Hippocampal formation (tissue), 2 donors: ENCODE data around the gene GALNT18.

Experiments used
- DNase-seq, 2 donors: peaks; one replicate each; lab custom pipeline; 2025; lab: John Stamatoyannopoulos, UW

The GALNT18 gene

GRCh38 chr11:11268119-11268518 is 353.7 kb downstream of the GALNT18 start:
- DNase-seq, result no peak

GRCh38 chr11:11267312-11267711 is 354.5 kb downstream of the GALNT18 start:
- no peak for DNase-seq

GRCh38 chr11:11265994-11266606 is 355.7 kb downstream of the GALNT18 start:
- peak in 1 of 2 donors; percentile 11 for DNase-seq

- DNase-seq, result no peak
Measured at GRCh38 chr11:11265320-11265719, 356.5 kb downstream of the GALNT18 start.

GRCh38 chr11:11263238-11264005 is 358.4 kb downstream of the GALNT18 start:
- DNase-seq, result no peak

- no peak for DNase-seq
Measured at GRCh38 chr11:11262171-11262920, 359.5 kb downstream of the GALNT18 start.

- DNase-seq, result no peak
Measured at GRCh38 chr11:11261629-11262028, 360.2 kb downstream of the GALNT18 start.

GRCh38 chr11:11260903-11261302 is 360.9 kb downstream of the GALNT18 start:
- no peak for DNase-seq

- DNase-seq, result no peak
Measured at GRCh38 chr11:11253995-11254394, 367.8 kb downstream of the GALNT18 start.

GRCh38 chr11:11253497-11253896 is 368.3 kb downstream of the GALNT18 start:
- no peak for DNase-seq

- no peak for DNase-seq
Measured at GRCh38 chr11:11252403-11252802, 369.4 kb downstream of the GALNT18 start.

- DNase-seq, result no peak
Measured at GRCh38 chr11:11251394-11251970, 370.3 kb downstream of the GALNT18 start.

- DNase-seq, result no peak
Measured at GRCh38 chr11:11250470-11250869, 371.3 kb downstream of the GALNT18 start.

- DNase-seq, result no peak
Measured at GRCh38 chr11:11247576-11247975, 374.2 kb downstream of the GALNT18 start.

- no peak for DNase-seq
Measured at GRCh38 chr11:11247086-11247485, 374.7 kb downstream of the GALNT18 start.

GRCh38 chr11:11246166-11246565 is 375.6 kb downstream of the GALNT18 start:
- no peak for DNase-seq

GRCh38 chr11:11245453-11245852 is 376.4 kb downstream of the GALNT18 start:
- DNase-seq, result no peak

GRCh38 chr11:11244470-11245080 is 377.2 kb downstream of the GALNT18 start:
- no peak for DNase-seq

- no peak for DNase-seq
Measured at GRCh38 chr11:11243590-11244469, 378.0 kb downstream of the GALNT18 start.

GRCh38 chr11:11243209-11243589 is 378.6 kb downstream of the GALNT18 start:
- no peak for DNase-seq

- no peak for DNase-seq
Measured at GRCh38 chr11:11241284-11241683, 380.5 kb downstream of the GALNT18 start.
